PC-3 (cell line): Measurements from ENCODE around the gene PKDCC. TPM values are rescaled to one million over a fixed set of nuclear protein-coding genes. Genes with fewer than 3 reads are reported as not detected.
A peak's percentile ranks its signal among the peaks of the same experiment; 100 is the strongest.

Experiments used
- ATAC-seq: fragments of 200-7000 bp; cut with Tn5 transposase; 2 replicates; pipeline ENCODE4 v1.9.1; 2020; ENCODE audit warnings: mild to moderate bottlenecking, moderate library complexity
- BruUV-seq: library from RNA; stranded (reverse); fragments of 400-500 nt; replicated peaks from 2 replicates; lab custom pipeline; 2021; lab: Mats Ljungman, UMichigan
- CTCF ChIA-PET: fragments of 300-600 bp; sonication (Branson Sonifier 250); formaldehyde crosslinking; loops from one replicate; lab custom pipeline; 2022; ENCODE audit warnings: antibody characterized with exemption; lab: Charles Lee
- POLR2A ChIA-PET: fragments of 300-600 bp; sonication (Branson Sonifier 250); formaldehyde crosslinking; loops from one replicate; lab custom pipeline; 2022; ENCODE audit warnings: antibody characterized with exemption; ENCODE audit not compliant: unreplicated experiment; lab: Charles Lee
- DNase-seq: peaks from one replicate; pipeline ENCODE4 v3.0.0-alpha.2; 2015
- H2AFZ ChIP-seq: fragments of 300-600 bp; sonication (generic); 2 replicates; pipeline ENCODE4 v1.6.0; 2016; ENCODE audit warnings: antibody characterized with exemption, low read length
- H3F3A ChIP-seq: fragments of 300-600 bp; sonication (generic); one replicate; pipeline ENCODE4 v1.6.0; 2017; ENCODE audit warnings: antibody characterized with exemption, low read length, control low read depth, mild to moderate bottlenecking; ENCODE audit not compliant: unreplicated experiment
- H3K27ac ChIP-seq: fragments of 300-600 bp; sonication (generic); 2 replicates; pipeline ENCODE4 v1.5.1; 2016; ENCODE audit warnings: mild to moderate bottlenecking, low read length
- H3K27me3 ChIP-seq: fragments of 300-600 bp; sonication (generic); 2 replicates; pipeline ENCODE4 v1.6.1; 2016; ENCODE audit warnings: low read length, mixed read lengths
- H3K36me3 ChIP-seq: fragments of 300-600 bp; sonication (generic); 2 replicates; pipeline ENCODE4 v1.6.1; 2016; ENCODE audit warnings: low read depth, mixed run types, low read length, mixed read lengths
- H3K4me1 ChIP-seq: fragments of 300-600 bp; sonication (generic); 2 replicates; pipeline ENCODE4 v1.5.1; 2016; ENCODE audit warnings: low read length; ENCODE audit not compliant: insufficient read depth
- H3K4me2 ChIP-seq: fragments of 300-600 bp; sonication (generic); 2 replicates; pipeline ENCODE4 v1.6.0; 2016; ENCODE audit warnings: low read length
- H3K4me3 ChIP-seq: fragments of 300-600 bp; sonication (generic); 2 replicates; pipeline ENCODE4 v1.5.1; 2016; ENCODE audit warnings: mild to moderate bottlenecking, low read length, mixed read lengths
- H3K79me2 ChIP-seq: fragments of 300-600 bp; sonication (generic); 2 replicates; pipeline ENCODE4 v1.6.1; 2017; ENCODE audit warnings: low read length, mixed read lengths
- H3K9ac ChIP-seq: fragments of 300-600 bp; sonication (generic); 2 replicates; pipeline ENCODE4 v1.6.0; 2016; ENCODE audit warnings: mild to moderate bottlenecking, low read length
- H3K9me2 ChIP-seq: fragments of 300-600 bp; sonication (generic); replicated peaks from 2 replicates; pipeline ENCODE4 v1.6.1; 2016; ENCODE audit warnings: mixed run types, low read length, mixed read lengths
- H3K9me3 ChIP-seq: fragments of 300-600 bp; sonication (generic); 2 replicates; pipeline ENCODE4 v1.6.1; 2016; ENCODE audit warnings: low read length, mixed read lengths
- H4K20me1 ChIP-seq: fragments of 300-600 bp; sonication (generic); 2 replicates; pipeline ENCODE4 v1.6.1; 2016; ENCODE audit warnings: low read length, mixed read lengths
- CTCF ChIP-seq: fragments of 300-600 bp; sonication (generic); conservative IDR thresholded peaks from 2 replicates; pipeline ENCODE4 v1.5.1; 2017; ENCODE audit warnings: antibody characterized with exemption, low read depth, mild to moderate bottlenecking, low read length
- EZH2 ChIP-seq: fragments of 300-600 bp; sonication (generic); IDR thresholded peaks from one replicate; pipeline ENCODE4 v1.6.1; 2017; ENCODE audit warnings: antibody characterized with exemption, mild to moderate bottlenecking, low read length; ENCODE audit not compliant: unreplicated experiment
- EZH2phosphoT487 ChIP-seq: fragments of 300-600 bp; sonication (generic); IDR thresholded peaks from 2 replicates; pipeline ENCODE4 v1.6.1; 2018; ENCODE audit warnings: mild to moderate bottlenecking, antibody characterized with exemption, low read length, borderline replicate concordance
- intact Hi-C: fragments of 100-400 bp; cut with micrococcal nuclease; formaldehyde crosslinking; loops from 2 replicates; pipeline ENCODE4 v1.9.0; 2023
- total RNA-seq: library from RNA; depleted of rRNA; stranded (reverse); fragments of >200 nt; gene quantifications from 2 replicates; pipeline ENCODE4 v1.2.3, GENCODE V29; 2014

Gene PKDCC
- total RNA-seq, 1 experiment from 2014 or later: 2.1 TPM

GRCh38 chr2:42009657-42010580 lies 37.9 kb upstream of the PKDCC start:
- Histone ChIP-seq H4K20me1 (no peaks in the 10 kb centered on the region), H3K9ac (no peak overlapping the region), H3F3A (no peaks in the 10 kb centered on the region), H3K27ac (no peak overlapping the region), H3K9me3 (no peaks in the 10 kb centered on the region), H3K4me2 (peak overlapping the region; percentile 40; the same call in 1 of the 2 replicates), H3K36me3 (no peaks in the 10 kb centered on the region), H3K79me2 (no peaks in the 10 kb centered on the region), H3K4me3 (no peak overlapping the region), H3K9me2 (no peaks in the 10 kb centered on the region), H3K27me3 (no peaks in the 10 kb centered on the region), H2AFZ (peak overlapping the region; percentile 19; the same call in 1 of the 2 replicates), H3K4me1 (no peaks in the 10 kb centered on the region)
- no TSS peak for BruUV-seq
- intact Hi-C loops: no loop called here
- CTCF ChIA-PET: no interaction called here
- no peak for ATAC-seq
- TF ChIP-seq EZH2 (no peak), CTCF (no peak), EZH2phosphoT487 (no peak)
- no peak for DNase-seq
- POLR2A ChIA-PET: no interaction called here

GRCh38 chr2:42010743-42011298 lies 37.0 kb upstream of the PKDCC start:
- H3K4me3 ChIP-seq: no peak overlapping the region
- no peak overlapping the region for H3K9ac ChIP-seq
- no peak for ATAC-seq
- TF ChIP-seq EZH2: no peak
- no peak for TF ChIP-seq CTCF
- no peaks in the 10 kb centered on the region for H3K27me3 ChIP-seq
- no peaks in the 10 kb centered on the region for H3K4me1 ChIP-seq
- DNase-seq: peak; percentile 61
- intact Hi-C loops: no loop called here
- H3K4me2 ChIP-seq: no peak overlapping the region
- no peak overlapping the region for H3K27ac ChIP-seq
- no peak overlapping the region for H2AFZ ChIP-seq
- no peaks in the 10 kb centered on the region for H3K36me3 ChIP-seq
- no peaks in the 10 kb centered on the region for H3K9me3 ChIP-seq
- H3K79me2 ChIP-seq: no peaks in the 10 kb centered on the region
- ChIA-PET POLR2A (no interaction called here), CTCF (no interaction called here)
- H3F3A ChIP-seq: no peaks in the 10 kb centered on the region
- BruUV-seq: no TSS peak
- H3K9me2 ChIP-seq: no peaks in the 10 kb centered on the region
- no peaks in the 10 kb centered on the region for H4K20me1 ChIP-seq
